ENCODE data around the gene CCKAR.

CCKAR gene

GRCh38 chr4:26476545-26476944 is 13.7 kb downstream of the CCKAR start:
- H3K4me1 ChIP-seq (ENCODE audit: control insufficient read depth, insufficient read depth, low read depth, low read length) = no peaks in the 10 kb centered on the region
- no peak overlapping the region for H3K4me2 ChIP-seq (ENCODE audit: low read length, poor library complexity, severe bottlenecking)
- no peak overlapping the region for H3K27ac ChIP-seq (ENCODE audit: low read length, poor library complexity, severe bottlenecking)
- no peak overlapping the region for H3K14ac ChIP-seq (ENCODE audit: low read length in 2 of 2)
- no peak overlapping the region for H3K4ac ChIP-seq (ENCODE audit: low read depth in 1 of 2, low read length in 2 of 2)
- H3K9me3 ChIP-seq (ENCODE audit: control insufficient read depth, low read length) = no peaks in the 10 kb centered on the region
- WGBS = 79% methylated on average over 5 of the region's 5 CpGs
- H2BK5ac ChIP-seq (ENCODE audit: low read depth, low read length, poor library complexity, severe bottlenecking) = no peak overlapping the region
- no peak overlapping the region for H3K18ac ChIP-seq (ENCODE audit: low read depth in 1 of 2, low read length in 2 of 2)
- H2AK5ac ChIP-seq (ENCODE audit: low read length, severe bottlenecking) = no peak overlapping the region
- peaks cover 0 to under 1% of the 10 kb centered on the region in 2 experiments for H3K36me3 ChIP-seq (ENCODE audit: control insufficient read depth in 1 of 2, insufficient read depth in 2 of 2, low read depth in 1 of 2, low read length in 2 of 2)
- no peaks in the 10 kb centered on the region for H3K79me1 ChIP-seq (replicated peaks; ENCODE audit: low read length, poor library complexity, severe bottlenecking)
- H4K8ac ChIP-seq (ENCODE audit: low read length) = no peak overlapping the region
- H2BK15ac ChIP-seq (ENCODE audit: low read depth, poor library complexity, severe bottlenecking) = no peak overlapping the region
- H3K9ac ChIP-seq (ENCODE audit: low read length) = no peak overlapping the region
- no peak overlapping the region for H3K4me3 ChIP-seq (ENCODE audit: insufficient read depth in 1 of 2, low read depth in 1 of 2, low read length in 2 of 2)
- H2BK12ac ChIP-seq (ENCODE audit: low read length in 2 of 2) = no peak overlapping the region
- no peaks in the 10 kb centered on the region for H3K27me3 ChIP-seq (ENCODE audit: control insufficient read depth in 1 of 2, insufficient read depth in 1 of 2, low read length in 2 of 2)
- H3K23ac ChIP-seq (ENCODE audit: low read length in 2 of 2) = no peak overlapping the region
- no peak overlapping the region for H2AFZ ChIP-seq (ENCODE audit: low read depth, low read length)
- no peak for DNase-seq
- no peak overlapping the region for H4K91ac ChIP-seq (ENCODE audit: low read length)
- no peak overlapping the region for H2BK120ac ChIP-seq (ENCODE audit: low read depth, low read length)

DNA sequence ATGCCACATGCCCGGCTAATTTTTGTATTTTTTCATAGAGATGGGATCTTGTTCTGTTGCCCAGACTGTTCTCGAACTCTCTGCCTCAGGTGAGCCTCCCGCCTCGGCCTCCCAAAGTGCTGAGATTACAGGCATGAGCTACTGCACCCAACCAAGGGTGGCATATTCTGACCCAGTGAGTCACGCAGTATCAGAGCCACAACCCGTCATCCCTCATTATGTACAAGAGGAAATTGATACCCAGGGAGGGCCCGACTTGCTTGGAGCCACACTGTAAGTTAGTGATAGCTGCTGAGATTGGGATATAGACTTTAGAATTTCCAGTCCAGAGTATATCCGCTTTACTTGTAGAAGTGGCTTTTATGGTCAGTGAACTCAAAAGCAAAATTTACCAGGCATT is 14.6 kb downstream of the CCKAR start:
- no peak overlapping the region for H2BK15ac ChIP-seq (ENCODE audit: low read depth, poor library complexity, severe bottlenecking)

DNA sequence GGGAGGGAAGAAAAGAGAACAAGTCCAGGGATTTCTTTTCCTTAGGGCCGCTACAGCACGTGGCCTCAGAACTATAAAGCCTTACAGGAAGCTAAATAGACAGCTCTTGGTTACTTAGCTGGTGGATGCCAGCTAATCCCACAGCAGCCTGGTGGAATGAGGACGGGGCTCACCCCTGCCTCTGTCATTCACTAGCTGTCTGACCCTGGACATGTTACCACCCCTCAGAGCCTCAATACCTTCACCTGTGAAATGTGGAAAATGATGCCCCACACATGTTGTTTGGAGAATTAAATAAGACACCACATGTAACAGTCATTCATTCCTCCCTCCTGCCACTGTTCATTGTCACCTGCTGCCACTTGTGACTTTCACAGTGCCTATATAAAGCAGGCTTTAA is 15.7 kb downstream of the CCKAR start:
- no peak overlapping the region for H3K27ac ChIP-seq (ENCODE audit: low read length, poor library complexity, severe bottlenecking)
- no peak overlapping the region for H2BK15ac ChIP-seq (ENCODE audit: low read depth, poor library complexity, severe bottlenecking)
- H2BK5ac ChIP-seq (ENCODE audit: low read depth, low read length, poor library complexity, severe bottlenecking) = no peak overlapping the region

More for the DNA sequence above, 14.6 kb downstream of the CCKAR start:
- H2BK5ac ChIP-seq (ENCODE audit: low read depth, low read length, poor library complexity, severe bottlenecking) = no peak overlapping the region
- no peak overlapping the region for H2BK120ac ChIP-seq (ENCODE audit: low read depth, low read length)
- DNase-seq = no peak
- no peak overlapping the region for H2BK12ac ChIP-seq (ENCODE audit: low read length in 2 of 2)
- H4K91ac ChIP-seq (ENCODE audit: low read length) = no peak overlapping the region
- no peak overlapping the region for H4K8ac ChIP-seq (ENCODE audit: low read length)
- no peak overlapping the region for H2AK5ac ChIP-seq (ENCODE audit: low read length, severe bottlenecking)
- H3K79me1 ChIP-seq (replicated peaks; ENCODE audit: low read length, poor library complexity, severe bottlenecking) = no peaks in the 10 kb centered on the region
- no peaks in the 10 kb centered on the region for H3K9me3 ChIP-seq (ENCODE audit: control insufficient read depth, low read length)
- no peaks in the 10 kb centered on the region for H3K4me1 ChIP-seq (ENCODE audit: control insufficient read depth, insufficient read depth, low read depth, low read length)
- no peaks in the 10 kb centered on the region for H3K36me3 ChIP-seq (ENCODE audit: control insufficient read depth in 1 of 2, insufficient read depth in 2 of 2, low read depth in 1 of 2, low read length in 2 of 2)
- no peak overlapping the region for H3K4me3 ChIP-seq (ENCODE audit: insufficient read depth in 1 of 2, low read depth in 1 of 2, low read length in 2 of 2)
- H3K27ac ChIP-seq (ENCODE audit: low read length, poor library complexity, severe bottlenecking) = no peak overlapping the region
- H3K23ac ChIP-seq (ENCODE audit: low read length in 2 of 2) = no peak overlapping the region
- no peak overlapping the region for H3K9ac ChIP-seq (ENCODE audit: low read length)
- no peak overlapping the region for H3K4ac ChIP-seq (ENCODE audit: low read depth in 1 of 2, low read length in 2 of 2)
- H3K4me2 ChIP-seq (ENCODE audit: low read length, poor library complexity, severe bottlenecking) = no peak overlapping the region
- no peak overlapping the region for H3K18ac ChIP-seq (ENCODE audit: low read depth in 1 of 2, low read length in 2 of 2)
- no peak overlapping the region for H2AFZ ChIP-seq (ENCODE audit: low read depth, low read length)
- WGBS = 86% methylated on average over 7 of the region's 8 CpGs
- no peaks in the 10 kb centered on the region for H3K27me3 ChIP-seq (ENCODE audit: control insufficient read depth in 1 of 2, insufficient read depth in 1 of 2, low read length in 2 of 2)
- no peak overlapping the region for H3K14ac ChIP-seq (ENCODE audit: low read length in 2 of 2)

DNA sequence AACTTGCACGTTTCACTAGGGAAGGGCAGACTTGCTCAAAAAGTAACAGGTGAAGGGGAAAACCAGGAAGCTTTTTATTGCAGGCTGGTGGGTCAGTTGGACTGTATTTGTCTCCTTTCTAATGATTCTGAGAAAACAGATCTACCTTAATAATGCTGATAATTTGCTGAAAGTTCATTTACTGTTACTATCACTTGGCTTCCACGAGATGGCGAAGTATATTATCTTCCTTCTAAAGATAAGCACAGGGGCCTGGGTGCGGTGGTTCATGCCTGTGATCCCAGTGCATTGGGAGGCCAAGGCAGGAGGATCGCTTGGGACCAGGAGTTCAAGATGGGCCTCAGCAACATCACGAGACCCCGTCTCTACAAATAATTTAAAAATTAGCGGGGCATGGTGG is 16.4 kb downstream of the CCKAR start:
- 96% methylated on average over 8 of the region's 8 CpGs for WGBS
- no peaks in the 10 kb centered on the region for H3K4me1 ChIP-seq (ENCODE audit: control insufficient read depth, insufficient read depth, low read depth, low read length)

More for the DNA sequence above, 15.7 kb downstream of the CCKAR start:
- H3K36me3 ChIP-seq (ENCODE audit: control insufficient read depth in 1 of 2, insufficient read depth in 2 of 2, low read depth in 1 of 2, low read length in 2 of 2) = no peaks in the 10 kb centered on the region
- no peak overlapping the region for H4K8ac ChIP-seq (ENCODE audit: low read length)
- H3K4me1 ChIP-seq (ENCODE audit: control insufficient read depth, insufficient read depth, low read depth, low read length) = no peaks in the 10 kb centered on the region
- H2BK120ac ChIP-seq (ENCODE audit: low read depth, low read length) = no peak overlapping the region
- H3K14ac ChIP-seq (ENCODE audit: low read length in 2 of 2) = no peak overlapping the region
- no peak overlapping the region for H4K91ac ChIP-seq (ENCODE audit: low read length)
- no peak overlapping the region for H2BK12ac ChIP-seq (ENCODE audit: low read length in 2 of 2)
- H3K4me3 ChIP-seq (ENCODE audit: insufficient read depth in 1 of 2, low read depth in 1 of 2, low read length in 2 of 2) = no peak overlapping the region
- no peak overlapping the region for H3K23ac ChIP-seq (ENCODE audit: low read length in 2 of 2)
- H3K79me1 ChIP-seq (replicated peaks; ENCODE audit: low read length, poor library complexity, severe bottlenecking) = no peaks in the 10 kb centered on the region
- WGBS = 88% methylated on average over 3 of the region's 3 CpGs
- no peaks in the 10 kb centered on the region for H3K27me3 ChIP-seq (ENCODE audit: control insufficient read depth in 1 of 2, insufficient read depth in 1 of 2, low read length in 2 of 2)
- no peak overlapping the region for H3K9ac ChIP-seq (ENCODE audit: low read length)
- H2AK5ac ChIP-seq (ENCODE audit: low read length, severe bottlenecking) = no peak overlapping the region
- no peak overlapping the region for H2AFZ ChIP-seq (ENCODE audit: low read depth, low read length)
- no peak overlapping the region for H3K4me2 ChIP-seq (ENCODE audit: low read length, poor library complexity, severe bottlenecking)
- H3K4ac ChIP-seq (ENCODE audit: low read depth in 1 of 2, low read length in 2 of 2) = no peak overlapping the region
- H3K9me3 ChIP-seq (ENCODE audit: control insufficient read depth, low read length) = no peaks in the 10 kb centered on the region
- no peak for DNase-seq
- H3K18ac ChIP-seq (ENCODE audit: low read depth in 1 of 2, low read length in 2 of 2) = no peak overlapping the region

More for the DNA sequence above, 16.4 kb downstream of the CCKAR start:
- H3K27me3 ChIP-seq (ENCODE audit: control insufficient read depth in 1 of 2, insufficient read depth in 1 of 2, low read length in 2 of 2) = no peaks in the 10 kb centered on the region
- no peak overlapping the region for H2BK120ac ChIP-seq (ENCODE audit: low read depth, low read length)
- H3K27ac ChIP-seq (ENCODE audit: low read length, poor library complexity, severe bottlenecking) = no peak overlapping the region
- no peak overlapping the region for H2AFZ ChIP-seq (ENCODE audit: low read depth, low read length)
- H4K91ac ChIP-seq (ENCODE audit: low read length) = no peak overlapping the region
- no peak overlapping the region for H3K18ac ChIP-seq (ENCODE audit: low read depth in 1 of 2, low read length in 2 of 2)
- H3K79me1 ChIP-seq (replicated peaks; ENCODE audit: low read length, poor library complexity, severe bottlenecking) = no peaks in the 10 kb centered on the region
- H3K14ac ChIP-seq (ENCODE audit: low read length in 2 of 2) = no peak overlapping the region
- H3K9me3 ChIP-seq (ENCODE audit: control insufficient read depth, low read length) = no peaks in the 10 kb centered on the region
- H2BK15ac ChIP-seq (ENCODE audit: low read depth, poor library complexity, severe bottlenecking) = no peak overlapping the region
- no peak overlapping the region for H2AK5ac ChIP-seq (ENCODE audit: low read length, severe bottlenecking)
- no peak for DNase-seq
- no peak overlapping the region for H3K9ac ChIP-seq (ENCODE audit: low read length)
- no peak overlapping the region for H2BK5ac ChIP-seq (ENCODE audit: low read depth, low read length, poor library complexity, severe bottlenecking)
- H3K4ac ChIP-seq (ENCODE audit: low read depth in 1 of 2, low read length in 2 of 2) = no peak overlapping the region
- H3K23ac ChIP-seq (ENCODE audit: low read length in 2 of 2) = no peak overlapping the region
- no peak overlapping the region for H3K4me2 ChIP-seq (ENCODE audit: low read length, poor library complexity, severe bottlenecking)
- H3K36me3 ChIP-seq (ENCODE audit: control insufficient read depth in 1 of 2, insufficient read depth in 2 of 2, low read depth in 1 of 2, low read length in 2 of 2) = no peaks in the 10 kb centered on the region
- H2BK12ac ChIP-seq (ENCODE audit: low read length in 2 of 2) = no peak overlapping the region
- no peak overlapping the region for H4K8ac ChIP-seq (ENCODE audit: low read length)
- H3K4me3 ChIP-seq (ENCODE audit: insufficient read depth in 1 of 2, low read depth in 1 of 2, low read length in 2 of 2) = no peak overlapping the region
